GM21526 (cell line): ENCODE data around the gene ADPGK.
A peak's percentile ranks its signal among the peaks of the same experiment; 100 is the strongest.
"Not testable (repeated sequence)": the region's sequence is repeated elsewhere in the genome, so short reads cannot be mapped to it uniquely, and the experiment has no call there.

Experiments used
- ATAC-seq: cut with Tn5 transposase; IDR thresholded peaks from one replicate; pipeline ENCODE4 v1.9.1; 2021; ENCODE audit warnings: moderate library complexity; ENCODE audit not compliant: unreplicated experiment, low FRiP score

The ADPGK gene

GRCh38 chr15:72783640-72784455 is at the start of gene ADPGK:
TSS of gene ADPGK (minus strand) at chr15:72783758. CDS start at chr15:72783691, 67 bp downstream.
- ATAC-seq = peak; percentile 78

GRCh38 chr15:72827226-72827625 is 43.7 kb upstream of the ADPGK start:
- ATAC-seq = no peak

- ATAC-seq = no peak
Observed at GRCh38 chr15:72826611-72827010, 43.1 kb upstream of the ADPGK start.

- no peak for ATAC-seq
Observed at GRCh38 chr15:72825829-72826228, 42.3 kb upstream of the ADPGK start.

GRCh38 chr15:72824781-72825180 is 41.2 kb upstream of the ADPGK start:
- no peak for ATAC-seq

GRCh38 chr15:72824112-72824511 is 40.6 kb upstream of the ADPGK start:
- no peak for ATAC-seq

GRCh38 chr15:72820278-72820677 is 36.7 kb upstream of the ADPGK start:
- ATAC-seq = no peak

GRCh38 chr15:72818632-72819031 is 35.1 kb upstream of the ADPGK start:
- no peak for ATAC-seq

GRCh38 chr15:72813345-72814004 is 29.9 kb upstream of the ADPGK start:
- ATAC-seq = no peak

- ATAC-seq = no peak
Observed at GRCh38 chr15:72809329-72809728, 25.8 kb upstream of the ADPGK start.

- not testable (repeated sequence) for ATAC-seq
Observed at GRCh38 chr15:72807346-72807745, 23.8 kb upstream of the ADPGK start.

GRCh38 chr15:72803006-72803405 is 19.4 kb upstream of the ADPGK start:
- no peak for ATAC-seq

- no peak for ATAC-seq
Observed at GRCh38 chr15:72801590-72802325, 18.2 kb upstream of the ADPGK start.

- no peak for ATAC-seq
Observed at GRCh38 chr15:72800833-72801481, 17.4 kb upstream of the ADPGK start.

GRCh38 chr15:72797834-72798233 is 14.3 kb upstream of the ADPGK start:
- no peak for ATAC-seq

- ATAC-seq = no peak
Observed at GRCh38 chr15:72797338-72797689, 13.8 kb upstream of the ADPGK start.

GRCh38 chr15:72796515-72797337 is 13.2 kb upstream of the ADPGK start:
- no peak for ATAC-seq

GRCh38 chr15:72796210-72796514 is 12.6 kb upstream of the ADPGK start:
- ATAC-seq = no peak

- ATAC-seq = no peak
Observed at GRCh38 chr15:72793766-72794660, 10.5 kb upstream of the ADPGK start.
